HepG2 (cell line): ENCODE measurements around the gene THADA. TPM values are rescaled to one million over a fixed set of nuclear protein-coding genes. Genes with fewer than 3 reads are reported as not detected.

Source experiments
- ATAC-seq: fragments of 200-7000 bp; cut with Tn5 transposase; 3 replicates; pipeline ENCODE4 v1.9.1; 2020; ENCODE audit warnings: mild to moderate bottlenecking, moderate library complexity
- BruUV-seq: library from RNA; stranded (reverse); fragments of 400-500 nt; replicated peaks from 2 replicates; lab custom pipeline; 2021; lab: Mats Ljungman, UMichigan
- CTCF ChIA-PET: fragments of 300-600 bp; formaldehyde crosslinking; extraction: SDS; loops from one replicate; lab custom pipeline; 2021; ENCODE audit warnings: low total read pairs, inconsistent platforms, low intra/inter-chr PET ratio; lab: Yijun Ruan, JAX
- POLR2A ChIA-PET: fragments of 350-600 bp; sonication (Branson Sonifier 250); formaldehyde crosslinking; loops from one replicate; lab custom pipeline; 2020; ENCODE audit warnings: antibody characterized with exemption, inconsistent platforms; lab: Yijun Ruan, JAX
- DNase-seq: peaks from one replicate; pipeline ENCODE4 v3.0.0-alpha.2; 2015; ENCODE audit warnings: low spot score
- FAIRE-seq: peaks from 3 replicates; lab custom pipeline; 2011; peaks lifted over from hg19 to GRCh38; lab: Jason Lieb, UNC
- H2AFZ ChIP-seq: one replicate; pipeline ENCODE4 v1.6.1; 2011; ENCODE audit warnings: low read length, inconsistent platforms
- H3K27ac ChIP-seq: fragments of 300-600 bp; 3 replicates; pipeline ENCODE4 v1.8.0; 2011; ENCODE audit warnings: mixed run types, mild to moderate bottlenecking, mixed read lengths, low read length, inconsistent platforms; ENCODE audit not compliant: insufficient read depth; ENCODE audit errors: extremely low read length
- H3K27me3 ChIP-seq, 2 experiments: fragments of 200-600 bp in 1 of 2; 2 replicates in 1 of 2; 3 replicates in 1 of 2; pipeline versions ENCODE4 v1.6.0 to v1.8.0; 2011; ENCODE audit warnings: low read length in 2 of 2, mild to moderate bottlenecking in 2 of 2, moderate library complexity in 2 of 2, inconsistent platforms in 1 of 2; ENCODE audit not compliant: insufficient read depth in 2 of 2, control insufficient read depth in 1 of 2
- H3K36me3 ChIP-seq, 2 experiments: fragments of 200-600 bp in 1 of 2; replicated peaks in 1 of 2; 2 replicates in 1 of 2; 3 replicates in 1 of 2; pipeline versions ENCODE4 v1.5.1 to v1.8.0; 2011; ENCODE audit warnings: low read length in 2 of 2, inconsistent platforms in 1 of 2; ENCODE audit not compliant: insufficient read depth in 2 of 2, control insufficient read depth in 1 of 2
- H3K4me1 ChIP-seq: 2 replicates; pipeline ENCODE4 v1.5.1; 2012; ENCODE audit warnings: low read length, inconsistent platforms; ENCODE audit not compliant: insufficient read depth
- H3K4me2 ChIP-seq: 2 replicates; pipeline ENCODE4 v1.6.0; 2011; ENCODE audit warnings: low read depth, low read length, inconsistent platforms
- H3K4me3 ChIP-seq, 3 experiments: fragments of 200-600 bp in 1 of 3; sonication (generic), shearing (Covaris generic) in 1 of 3; replicated peaks in 1 of 3; 2 replicates each; pipeline ENCODE4 v1.5.1; 2011 to 2016; ENCODE audit warnings: low read length in 3 of 3, inconsistent platforms in 2 of 3, low read depth in 2 of 3, mild to moderate bottlenecking in 2 of 3, control low read depth in 1 of 3, mixed read lengths in 1 of 3; ENCODE audit not compliant: insufficient read depth in 1 of 3
- H3K79me2 ChIP-seq: one replicate; pipeline ENCODE4 v1.6.1; 2011; ENCODE audit warnings: low read length, inconsistent platforms; ENCODE audit not compliant: insufficient read depth
- H3K9ac ChIP-seq: 2 replicates; pipeline ENCODE4 v1.6.0; 2011; ENCODE audit warnings: mild to moderate bottlenecking, low read depth, low read length, inconsistent platforms; ENCODE audit not compliant: insufficient read depth
- H3K9me3 ChIP-seq: 2 replicates; pipeline ENCODE4 v1.5.1; 2012; ENCODE audit warnings: mild to moderate bottlenecking, low read length
- H4K20me1 ChIP-seq: 2 replicates; pipeline ENCODE4 v1.6.0; 2011; ENCODE audit warnings: inconsistent platforms, mild to moderate bottlenecking, low read length, moderate library complexity; ENCODE audit not compliant: insufficient read depth
- CENPX ChIP-seq: sonication (generic); formaldehyde crosslinking; IDR thresholded peaks from 2 replicates; pipeline ENCODE4 v1.9.0; 2021; ENCODE audit warnings: mild to moderate bottlenecking, missing genetic modification reagents, moderate library complexity
- DBP ChIP-seq: sonication (generic); formaldehyde crosslinking; IDR thresholded peaks from 2 replicates; pipeline ENCODE4 v1.4.0; 2020; ENCODE audit warnings: missing genetic modification reagents; ENCODE audit errors: not compliant biosample characterization
- MAFK ChIP-seq, 2 experiments: IDR thresholded peaks in 1 of 2; conservative IDR thresholded peaks in 1 of 2; 2 replicates each; pipeline ENCODE4 v1.6.1; 2011; ENCODE audit warnings: improper control_type of control experiment in 2 of 2, low read length in 2 of 2
- NFYB ChIP-seq: sonication (generic); formaldehyde crosslinking; IDR thresholded peaks from 2 replicates; pipeline ENCODE4 v1.4.0; 2020; ENCODE audit warnings: missing genetic modification reagents
- NONO ChIP-seq, 2 experiments: fragments of 450-650 bp in 1 of 2; sonication (generic) in 1 of 2; formaldehyde crosslinking in 1 of 2; IDR thresholded peaks in 1 of 2; conservative IDR thresholded peaks in 1 of 2; 2 replicates each; pipeline versions ENCODE4 v1.6.1 to v1.8.0; 2017 to 2022; ENCODE audit warnings: mild to moderate bottlenecking in 1 of 2, missing genetic modification reagents in 1 of 2, moderate library complexity in 1 of 2
- NR2F6 ChIP-seq, 2 experiments: IDR thresholded peaks; 2 replicates each; pipeline ENCODE4 v1.6.1; 2016; ENCODE audit warnings: antibody characterized with exemption in 1 of 2, mild to moderate bottlenecking in 1 of 2
- PRDM15 ChIP-seq: sonication (generic); formaldehyde crosslinking; IDR thresholded peaks from 2 replicates; pipeline ENCODE4 v1.4.0; 2020; ENCODE audit warnings: missing genetic modification reagents
- SRSF4 ChIP-seq: fragments of 200-400 bp; formaldehyde crosslinking; IDR thresholded peaks from one replicate; pipeline ENCODE4 v1.6.1; 2018; ENCODE audit warnings: mild to moderate bottlenecking, low read depth, low read length, moderate library complexity; ENCODE audit not compliant: poor library complexity, severe bottlenecking
- ZBTB7B ChIP-seq: sonication (generic); formaldehyde crosslinking; IDR thresholded peaks from 2 replicates; pipeline ENCODE4 v1.4.0; 2020; ENCODE audit warnings: missing genetic modification reagents
- ZNF121 ChIP-seq: sonication (generic); formaldehyde crosslinking; IDR thresholded peaks from 2 replicates; pipeline ENCODE4 v1.5.0; 2020; ENCODE audit warnings: mild to moderate bottlenecking, missing genetic modification reagents
- ZNF510 ChIP-seq: sonication (generic); formaldehyde crosslinking; IDR thresholded peaks from 2 replicates; pipeline ENCODE4 v1.4.0; 2020; ENCODE audit warnings: low read depth, mild to moderate bottlenecking, missing genetic modification reagents
- ZNF713 ChIP-seq: sonication (generic); formaldehyde crosslinking; IDR thresholded peaks from 2 replicates; pipeline ENCODE4 v1.4.0; 2020; ENCODE audit warnings: mild to moderate bottlenecking, missing genetic modification reagents
- ZNF883 ChIP-seq: sonication (generic); formaldehyde crosslinking; IDR thresholded peaks from 2 replicates; pipeline ENCODE4 v1.5.1; 2020; ENCODE audit warnings: mild to moderate bottlenecking, missing genetic modification reagents; ENCODE audit errors: not compliant biosample characterization
- WGBS: methylation state at CpG from one replicate; pipeline ENCODE4 v1.1.6; 2017; ENCODE audit warnings: low lambda C conversion rate; 5-methylcytosine and 5-hydroxymethylcytosine counted together
- in situ Hi-C: cut with HindIII; loops from 2 replicates; pipeline ENCODE4 v1.10.0; 2017; ENCODE audit warnings: low pct_unique_long_range_greater_than_20kb; ENCODE audit not compliant: extremely low pct_ligation_motif_present
- intact Hi-C: fragments of 100-400 bp; cut with micrococcal nuclease; formaldehyde crosslinking; loops from one replicate; pipeline ENCODE4 v1.10.0; 2022; ENCODE audit not compliant: unreplicated experiment
- polyA plus RNA-seq, 8 experiments: library from polyadenylated mRNA; depleted of rRNA in 3 of 8; stranded (reverse) in 7 of 8; unstranded in 1 of 8; fragments of >200 nt; fragmentation: Illumina TruSeq in 4 of 8; extraction: Trizol in 4 of 8; gene quantifications; 2 replicates each; pipeline versions ENCODE4 v1.2.1 to v1.2.3, GENCODE V29; 2011 to 2016; ENCODE audit warnings: low read depth in 4 of 8, missing spikeins in 1 of 8, mixed read lengths in 1 of 8; ENCODE audit not compliant: insufficient read depth in 1 of 8
- total RNA-seq, 5 experiments: library from RNA; depleted of rRNA; stranded (reverse); fragments of >200 nt; fragmentation: Illumina TruSeq; extraction: Trizol; gene quantifications; 2 replicates each; pipeline ENCODE4 v1.2.3, GENCODE V29; 2016; ENCODE audit warnings: low read depth in 1 of 5

Gene THADA
- total and polyA plus RNA-seq, 2 of the 13 experiments (the other 11 are each of a cell fraction or from before 2014, with no cell fraction given): 12.7 to 21.7 TPM

- TF ChIP-seq PRDM15 (CRISPR knock-in tag): no peak
- TF ChIP-seq, all 625 proteins: peak for 0
Measured at GRCh38 chr2:43302961-43303494, 292.8 kb downstream of the THADA start (continued).

GRCh38 chr2:43302182-43302960 lies 293.5 kb downstream of the THADA start:
- Histone ChIP-seq H4K20me1 (no peaks in the 10 kb centered on the region), H3K4me2 (no peak overlapping the region), H3K4me1 (peaks cover 64% of the 10 kb centered on the region), H3K36me3 (no peaks in the 10 kb centered on the region), H3K79me2 (no peaks in the 10 kb centered on the region), H3K27ac (no peak overlapping the region), H3K4me3 (no peak overlapping the region), H3K27me3 (no peaks in the 10 kb centered on the region), H3K9me3 (no peaks in the 10 kb centered on the region), H3K9ac (no peak overlapping the region)
- CTCF ChIA-PET: no interaction called here
- no peak for ATAC-seq
- no peak for DNase-seq
- POLR2A ChIA-PET: interaction anchor here (0.7 to 1.4 kb wide), 2 partner anchors 39 to 75 kb away, joined by 3 read pairs; partner anchors contain the start of gene ZFP36L2
- BruUV-seq: no TSS peak
- no peak for FAIRE-seq
- WGBS: 95% methylated on average over 3 of the region's 3 CpGs
- intact Hi-C loops: no loop called here
- in situ Hi-C loops: no loop called here
- TF ChIP-seq NFYB (CRISPR knock-in tag) (no peak), SRSF4 (no peak), DBP (no peak), MAFK (conservative IDR thresholded peaks at IDR 0.05 in 1 of 2, IDR thresholded peaks at IDR 0.05 in 1 of 2; ENCODE audit: low read length in 2 of 2) (peak in 1 of 2 experiments; percentile 20; a peak in 2 of 4 replicates), CENPX (CRISPR knock-in tag) (no peak), NONO (IDR thresholded peaks at IDR 0.05) (no peak), NONO (CRISPR knock-in tag; conservative IDR thresholded peaks at IDR 0.05) (no peak), ZNF121 (CRISPR knock-in tag) (peak; percentile 85), NR2F6 (IDR thresholded peaks at IDR 0.05) (no peak), NR2F6 (CRISPR knock-in tag; IDR thresholded peaks at IDR 0.05) (no peak), ZNF713 (CRISPR knock-in tag) (no peak), ZNF510 (CRISPR knock-in tag) (no peak), ZBTB7B (CRISPR knock-in tag) (no peak), ZNF883 (CRISPR knock-in tag) (no peak)
- TF ChIP-seq, all 625 proteins: peak for 2
- H2AFZ ChIP-seq: no peak overlapping the region
